OCI-LY3 (cell line): Measurements from ENCODE around the gene CETP.

ENCODE experiments used
- H2AFZ ChIP-seq: fragments of 200-600, 300-600 bp; shearing (Covaris generic); 2 replicates; pipeline ENCODE4 v1.6.0; 2014; ENCODE audit warnings: antibody characterized with exemption, low read depth, low read length
- H3K27ac ChIP-seq: fragments of 200-600, 300-600 bp; sonication (generic); 2 replicates; pipeline ENCODE4 v1.5.1; 2014; ENCODE audit warnings: mild to moderate bottlenecking, low read length, moderate library complexity, mixed read lengths
- H3K27me3 ChIP-seq: fragments of 200-600, 300-600 bp; sonication (generic); 2 replicates; pipeline ENCODE4 v1.6.1; 2014; ENCODE audit warnings: low read depth, low read length, mixed read lengths
- H3K36me3 ChIP-seq: fragments of 200-600, 300-600 bp; sonication (generic); replicated peaks from 2 replicates; pipeline ENCODE3; 2014; ENCODE audit warnings: low read depth, low read length, mixed read lengths
- H3K4me1 ChIP-seq: fragments of 300-600, 200-600 bp; sonication (generic); 2 replicates; pipeline ENCODE4 v1.6.1; 2014; ENCODE audit warnings: low read length, mixed read lengths
- H3K4me2 ChIP-seq: fragments of 200-600, 300-600 bp; sonication (generic); 2 replicates; pipeline ENCODE4 v1.6.1; 2014; ENCODE audit warnings: low read length, mixed read lengths
- H3K4me3 ChIP-seq: fragments of 300-600, 200-600 bp; sonication (generic); 2 replicates; pipeline ENCODE4 v1.5.1; 2014; ENCODE audit warnings: antibody characterized with exemption, mild to moderate bottlenecking, low read length, moderate library complexity
- H3K79me2 ChIP-seq: fragments of 300-600, 200-600 bp; shearing (Covaris generic); 2 replicates; pipeline ENCODE4 v1.6.1; 2014; ENCODE audit warnings: mild to moderate bottlenecking, low read length, mixed read lengths
- H3K9ac ChIP-seq: fragments of 300-600, 200-600 bp; shearing (Covaris generic); 2 replicates; pipeline ENCODE4 v1.6.0; 2014; ENCODE audit warnings: mild to moderate bottlenecking, low read length, moderate library complexity
- H3K9me3 ChIP-seq: fragments of 200-600, 300-600 bp; shearing (Covaris generic); 2 replicates; pipeline ENCODE4 v1.6.1; 2014; ENCODE audit warnings: low read length, mixed read lengths; ENCODE audit not compliant: insufficient read depth
- H4K20me1 ChIP-seq: fragments of 200-600, 300-600 bp; sonication (generic); 2 replicates; pipeline ENCODE4 v1.6.1; 2016; ENCODE audit warnings: low read length, mixed read lengths; ENCODE audit not compliant: insufficient read depth
- CTCF ChIP-seq: fragments of 200-600, 300-600 bp; sonication (generic); IDR thresholded peaks from 2 replicates; pipeline ENCODE4 v1.5.1; 2014; ENCODE audit warnings: antibody characterized with exemption, low read length, low read depth
- EZH2phosphoT487 ChIP-seq: fragments of 200-600 bp; shearing (Covaris generic); IDR thresholded peaks from 2 replicates; pipeline ENCODE4 v1.6.1; 2018; ENCODE audit warnings: antibody characterized with exemption, mixed run types, low read depth

Gene CETP

DNA sequence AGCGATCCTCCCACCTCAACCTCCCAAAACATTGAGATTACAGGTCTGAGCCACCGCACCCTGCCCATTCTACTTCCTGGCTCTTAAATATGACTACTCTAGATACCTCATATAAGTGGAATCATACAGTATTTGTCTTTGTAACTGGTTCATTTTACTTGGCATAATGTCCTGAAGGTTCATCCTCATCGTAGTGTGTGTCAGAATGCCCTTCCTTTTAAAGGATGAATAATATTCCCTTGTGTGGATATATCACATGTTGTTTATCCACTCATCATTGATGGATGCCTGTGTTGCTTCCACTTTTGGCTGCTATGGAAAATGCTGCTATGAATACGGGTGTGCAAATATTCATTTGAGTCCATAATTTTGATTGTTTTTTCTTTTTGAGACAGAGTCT lies 5.7 kb upstream of the CETP start:
- Histone ChIP-seq H3K36me3 (no peaks in the 10 kb centered on the region), H3K4me3 (no peak overlapping the region), H3K4me1 (peaks cover 27% of the 10 kb centered on the region), H3K27ac (no peak overlapping the region), H2AFZ (no peak overlapping the region), H3K79me2 (no peaks in the 10 kb centered on the region), H3K4me2 (0 out of 2 replicates have a peak overlapping the region, but pooled peaks have one; percentile 27), H3K9ac (no peak overlapping the region), H3K27me3 (no peaks in the 10 kb centered on the region), H4K20me1 (no peaks in the 10 kb centered on the region), H3K9me3 (no peaks in the 10 kb centered on the region)
- TF ChIP-seq EZH2phosphoT487 (no peak), CTCF (no peak)

DNA sequence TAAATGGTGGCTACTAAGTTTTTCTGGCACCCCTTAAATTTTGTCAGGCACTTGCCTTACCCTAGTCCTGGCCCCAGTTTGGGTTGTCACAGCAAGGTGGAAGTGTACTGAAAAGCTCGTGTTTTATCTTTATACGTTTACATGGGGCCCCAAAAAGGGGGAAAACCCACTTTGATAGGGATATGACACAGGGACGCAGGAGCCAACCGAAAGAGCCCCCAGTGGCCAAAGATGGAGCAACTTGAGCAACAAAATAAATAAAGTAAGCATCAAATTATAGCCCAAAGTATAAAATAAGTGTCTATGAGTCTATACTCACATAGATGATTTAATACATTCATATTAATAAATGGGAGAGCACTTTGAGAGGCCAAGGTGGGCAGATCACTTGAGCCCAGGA lies 5.0 kb upstream of the CETP start:
- no peaks in the 10 kb centered on the region for H4K20me1 ChIP-seq
- H3K9me3 ChIP-seq = no peaks in the 10 kb centered on the region
- H2AFZ ChIP-seq = no peak overlapping the region
- H3K4me1 ChIP-seq = peaks cover 20% of the 10 kb centered on the region
- no peaks in the 10 kb centered on the region for H3K36me3 ChIP-seq
- no peak overlapping the region for H3K27ac ChIP-seq
- no peaks in the 10 kb centered on the region for H3K27me3 ChIP-seq
- H3K9ac ChIP-seq = no peak overlapping the region
- TF ChIP-seq CTCF (peak; percentile 17; the same call in 1 of the 2 replicates), EZH2phosphoT487 (no peak)
- H3K79me2 ChIP-seq = no peaks in the 10 kb centered on the region
- no peak overlapping the region for H3K4me3 ChIP-seq
- H3K4me2 ChIP-seq = peak overlapping the region; percentile 27; the same call in 1 of the 2 replicates

- Histone ChIP-seq H3K9ac (no peak overlapping the region), H3K36me3 (no peaks in the 10 kb centered on the region), H4K20me1 (no peaks in the 10 kb centered on the region), H3K4me1 (peaks cover 22% of the 10 kb centered on the region), H3K27ac (no peak overlapping the region), H3K4me3 (no peak overlapping the region), H3K9me3 (no peaks in the 10 kb centered on the region), H3K4me2 (no peak overlapping the region), H3K27me3 (no peaks in the 10 kb centered on the region), H2AFZ (no peak overlapping the region), H3K79me2 (no peaks in the 10 kb centered on the region)
- TF ChIP-seq EZH2phosphoT487 (no peak), CTCF (no peak)
These were observed 969 bp upstream of the CETP start for GRCh38 chr16:56960681-56961281.

- Histone ChIP-seq H2AFZ (no peak overlapping the region), H3K9ac (no peak overlapping the region), H3K4me2 (no peak overlapping the region), H4K20me1 (no peaks in the 10 kb centered on the region), H3K36me3 (no peaks in the 10 kb centered on the region), H3K4me1 (peaks cover 20% of the 10 kb centered on the region), H3K9me3 (no peaks in the 10 kb centered on the region), H3K27ac (no peak overlapping the region), H3K27me3 (no peaks in the 10 kb centered on the region), H3K79me2 (no peaks in the 10 kb centered on the region), H3K4me3 (no peak overlapping the region)
- TF ChIP-seq EZH2phosphoT487 (no peak), CTCF (no peak)
These were observed 364 bp upstream of the CETP start for GRCh38 chr16:56961386-56961785.
